Esophagus mucosa (tissue), 1 donor: ENCODE results near the gene SPACA9. TPM values are rescaled to one million over a fixed set of nuclear protein-coding genes. Genes with fewer than 3 reads are reported as not detected.

Experiments
- total RNA-seq: library from RNA; stranded (reverse); gene quantifications from one replicate; pipeline ENCODE4 v1.2.4, GENCODE V29; 2023
- donor health status: DM: yes; HTN: yes; CAD: no.

The SPACA9 gene
- total RNA-seq, 1 donor from 2014 or later, result 11.2 TPM

Other genes with a start within 250 kb of the SPACA9 start
- gene DDX31, start 208.9 kb upstream of the SPACA9 start, total RNA-seq, result 6.4 TPM
- gene GTF3C4, start 208.4 kb upstream of the SPACA9 start, total RNA-seq, result 12.8 TPM
- gene AK8, start 614 bp upstream of the SPACA9 start, total RNA-seq, result 1.7 TPM
- 22.6 TPM for gene TSC1, start 65.7 kb downstream of the SPACA9 start, total RNA-seq
- gene GFI1B, start 99.8 kb downstream of the SPACA9 start, total RNA-seq, result not detected
- gene GTF3C5, start 152.1 kb downstream of the SPACA9 start, total RNA-seq, result 33.6 TPM
- gene CEL, start 183.1 kb downstream of the SPACA9 start, total RNA-seq, result 2.4 TPM
- gene RALGDS, start 242.3 kb downstream of the SPACA9 start, total RNA-seq, result 35.0 TPM